22Rv1 (cell line): ENCODE results near the gene ADAMTS18.
"Not testable (repeated sequence)": the region's sequence is repeated elsewhere in the genome, so short reads cannot be mapped to it uniquely, and the experiment has no call there.

Source experiments
- H3K27ac ChIP-seq: fragments of 450-650 bp; 2 replicates; pipeline ENCODE4 v1.5.1; 2017
- ZFX ChIP-seq: fragments of 450-650 bp; IDR thresholded peaks from 2 replicates; pipeline ENCODE4 v1.6.1; 2017; ENCODE audit warnings: antibody characterized with exemption, borderline replicate concordance
- TF ChIP-seq, protein P1 (sequence below): fragments of 450-650 bp; IDR thresholded peaks from 2 replicates; pipeline ENCODE4 v1.5.1; 2017; ENCODE audit warnings: mild to moderate bottlenecking

The ADAMTS18 gene

DNA sequence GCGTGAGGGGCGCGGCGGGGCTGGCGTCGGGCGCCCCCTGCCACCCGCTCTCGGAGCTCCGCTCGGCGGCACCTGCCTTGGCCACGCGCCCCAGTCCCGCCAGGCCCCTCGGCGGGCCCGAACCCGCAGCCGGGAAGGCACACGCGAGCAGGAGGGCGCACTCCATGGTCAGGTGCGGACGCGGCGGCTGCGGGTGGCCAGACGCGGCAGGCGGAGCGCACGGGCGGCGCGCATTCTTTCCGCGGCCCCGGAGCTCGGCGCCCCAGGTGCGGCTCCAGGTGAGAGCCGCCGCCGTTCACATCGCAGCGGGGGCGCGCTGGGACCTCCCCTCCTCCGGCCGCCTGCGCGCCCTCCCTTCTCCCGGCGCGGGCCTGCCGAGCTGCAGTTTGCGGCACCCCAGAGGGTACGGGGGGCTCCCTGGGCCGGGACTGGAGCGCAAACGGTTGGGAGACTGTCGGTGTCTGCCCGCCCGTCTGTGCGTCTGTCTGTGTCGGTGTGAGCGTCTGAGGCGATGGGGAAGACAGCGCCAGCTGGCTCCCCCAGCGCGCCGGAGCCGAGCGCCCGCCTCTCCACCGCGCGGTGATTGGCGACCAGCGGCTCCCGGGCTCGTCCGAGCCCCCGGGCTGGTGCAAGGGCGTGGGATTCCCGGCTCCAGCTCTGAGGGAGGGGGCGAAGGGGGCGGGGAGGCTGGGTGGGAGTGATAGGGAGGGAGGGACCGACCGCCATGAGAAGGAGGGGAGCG is at the start of gene ADAMTS18:
Gene ADAMTS18, minus strand, starts transcription at position 505 of the 742 bp plus-strand sequence. Its CDS starts 339 bp downstream, at position 166.
- no peak within 1 kb of the TSS for H3K27ac ChIP-seq
- TF ChIP-seq, protein P1, sequence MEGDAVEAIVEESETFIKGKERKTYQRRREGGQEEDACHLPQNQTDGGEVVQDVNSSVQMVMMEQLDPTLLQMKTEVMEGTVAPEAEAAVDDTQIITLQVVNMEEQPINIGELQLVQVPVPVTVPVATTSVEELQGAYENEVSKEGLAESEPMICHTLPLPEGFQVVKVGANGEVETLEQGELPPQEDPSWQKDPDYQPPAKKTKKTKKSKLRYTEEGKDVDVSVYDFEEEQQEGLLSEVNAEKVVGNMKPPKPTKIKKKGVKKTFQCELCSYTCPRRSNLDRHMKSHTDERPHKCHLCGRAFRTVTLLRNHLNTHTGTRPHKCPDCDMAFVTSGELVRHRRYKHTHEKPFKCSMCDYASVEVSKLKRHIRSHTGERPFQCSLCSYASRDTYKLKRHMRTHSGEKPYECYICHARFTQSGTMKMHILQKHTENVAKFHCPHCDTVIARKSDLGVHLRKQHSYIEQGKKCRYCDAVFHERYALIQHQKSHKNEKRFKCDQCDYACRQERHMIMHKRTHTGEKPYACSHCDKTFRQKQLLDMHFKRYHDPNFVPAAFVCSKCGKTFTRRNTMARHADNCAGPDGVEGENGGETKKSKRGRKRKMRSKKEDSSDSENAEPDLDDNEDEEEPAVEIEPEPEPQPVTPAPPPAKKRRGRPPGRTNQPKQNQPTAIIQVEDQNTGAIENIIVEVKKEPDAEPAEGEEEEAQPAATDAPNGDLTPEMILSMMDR, result no peak
- TF ChIP-seq ZFX, result no peak

DNA sequence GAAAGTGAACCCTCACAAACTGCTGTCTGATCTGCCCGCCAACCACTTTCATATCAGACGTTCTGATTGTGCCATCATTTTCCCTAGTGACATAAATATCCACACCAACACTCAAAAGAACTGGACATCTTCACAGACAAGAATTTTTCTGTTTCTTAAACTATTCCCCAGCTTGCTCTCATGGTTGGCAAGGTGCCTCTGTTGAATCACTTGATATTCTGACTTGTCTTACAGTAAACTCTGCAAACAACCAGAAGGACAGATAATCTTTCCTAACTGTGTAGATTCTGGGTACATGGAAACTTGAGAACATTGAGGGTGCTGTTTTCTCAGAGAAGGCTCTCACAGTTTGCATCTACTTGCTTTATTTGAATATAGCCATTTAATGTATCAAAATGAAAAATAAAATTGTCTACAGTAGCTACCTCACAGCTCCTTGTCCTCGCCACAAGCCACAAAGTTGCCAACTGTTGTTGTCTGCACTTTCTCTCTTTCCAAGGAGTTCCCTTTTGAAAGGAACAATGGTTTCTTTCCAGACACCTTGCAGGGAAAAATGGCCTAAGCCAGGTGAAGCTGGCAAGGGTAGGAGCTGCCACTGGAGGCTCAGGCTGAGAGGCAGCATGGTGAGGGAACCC is 46.0 kb upstream of the ADAMTS18 start:
- TF ChIP-seq, protein P1, result no peak
- no peak for TF ChIP-seq ZFX
- H3K27ac ChIP-seq, result no peak overlapping the region

- no peak overlapping the region for H3K27ac ChIP-seq
- TF ChIP-seq ZFX, result no peak
- TF ChIP-seq, protein P1, result no peak
These were observed 37.4 kb upstream of the ADAMTS18 start for GRCh38 chr16:77472262-77472661.

DNA sequence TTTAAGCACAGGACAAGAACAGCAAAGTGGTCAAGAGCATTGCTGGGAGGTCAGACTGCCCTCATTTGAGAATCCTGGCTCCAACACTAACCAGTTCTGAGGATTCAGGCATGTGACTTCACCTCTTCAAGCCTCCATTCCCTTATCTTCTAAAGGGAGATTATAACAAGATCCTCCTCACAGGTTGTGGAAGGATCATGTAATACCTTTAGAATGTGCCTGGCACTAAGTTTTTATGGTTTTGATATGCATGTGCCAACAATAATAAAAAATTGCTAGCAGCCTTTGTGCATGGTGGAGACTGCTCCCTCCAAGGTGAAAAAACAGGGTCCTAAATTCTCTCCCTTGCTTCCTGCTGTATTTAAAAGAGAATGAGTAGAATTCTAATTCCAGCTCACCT is 36.0 kb upstream of the ADAMTS18 start:
- TF ChIP-seq, protein P1, result no peak
- TF ChIP-seq ZFX, result no peak
- no peak overlapping the region for H3K27ac ChIP-seq

GRCh38 chr16:77469634-77470033 is 34.8 kb upstream of the ADAMTS18 start:
- TF ChIP-seq, protein P1, result no peak
- no peak for TF ChIP-seq ZFX
- no peak overlapping the region for H3K27ac ChIP-seq

DNA sequence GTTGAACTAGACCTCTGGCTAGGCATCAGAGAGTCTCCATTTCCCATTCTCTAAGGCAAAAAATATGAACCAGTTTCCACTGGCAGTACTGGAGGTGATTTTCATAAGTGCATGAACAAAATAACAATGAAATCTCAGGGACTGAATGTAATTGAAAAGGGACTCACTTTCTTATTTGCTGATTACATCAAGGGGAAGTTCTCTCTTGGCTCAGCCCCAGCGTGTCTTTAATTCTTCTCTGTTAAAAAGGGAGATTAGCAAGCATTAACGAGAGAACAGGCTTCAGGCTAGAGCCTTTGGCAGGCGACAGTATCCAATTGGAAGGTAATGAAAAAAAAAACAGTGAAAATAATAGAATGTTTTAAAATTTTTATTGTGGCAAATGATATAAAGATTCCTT is 34.0 kb upstream of the ADAMTS18 start:
- TF ChIP-seq, protein P1, result no peak
- no peak for TF ChIP-seq ZFX

GRCh38 chr16:77467821-77468335 is 33.0 kb upstream of the ADAMTS18 start:
- H3K27ac ChIP-seq, result no peak overlapping the region
- TF ChIP-seq ZFX, result no peak
- TF ChIP-seq, protein P1, result no peak

More for the DNA sequence above, 34.0 kb upstream of the ADAMTS18 start:
- H3K27ac ChIP-seq, result no peak overlapping the region

- H3K27ac ChIP-seq, result not testable (repeated sequence)
These were observed 28.8 kb upstream of the ADAMTS18 start for GRCh38 chr16:77463659-77464058.
